GM21737 (cell line): ENCODE data around the gene FUS.

Experiments used
- ATAC-seq: cut with Tn5 transposase; IDR thresholded peaks from one replicate; pipeline ENCODE4 v1.9.1; 2021; ENCODE audit warnings: mild to moderate bottlenecking, moderate library complexity; ENCODE audit not compliant: unreplicated experiment

FUS gene

GRCh38 chr16:31225193-31225592, 45.3 kb downstream of the FUS start:
- ATAC-seq, result no peak

DNA sequence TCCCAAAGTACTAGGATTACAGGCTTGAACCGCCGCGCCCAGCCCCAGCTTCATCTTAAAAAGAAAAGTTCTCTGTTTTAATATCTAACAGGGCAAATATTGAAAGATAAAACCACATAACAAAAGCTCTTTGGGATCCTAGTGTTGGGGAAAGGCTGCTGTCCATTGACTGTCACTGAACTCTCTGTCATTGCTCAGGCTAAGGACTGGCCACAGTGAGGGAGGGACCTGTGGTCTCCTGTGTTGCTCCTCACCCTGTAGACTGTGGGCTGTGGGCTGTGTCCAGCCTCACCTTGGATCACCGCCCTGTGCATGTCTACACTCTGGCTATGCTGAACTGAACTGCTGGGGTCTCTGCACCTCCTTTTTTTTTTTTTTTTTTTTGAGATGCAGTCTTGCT, 48.3 kb downstream of the FUS start:
- no peak for ATAC-seq

DNA sequence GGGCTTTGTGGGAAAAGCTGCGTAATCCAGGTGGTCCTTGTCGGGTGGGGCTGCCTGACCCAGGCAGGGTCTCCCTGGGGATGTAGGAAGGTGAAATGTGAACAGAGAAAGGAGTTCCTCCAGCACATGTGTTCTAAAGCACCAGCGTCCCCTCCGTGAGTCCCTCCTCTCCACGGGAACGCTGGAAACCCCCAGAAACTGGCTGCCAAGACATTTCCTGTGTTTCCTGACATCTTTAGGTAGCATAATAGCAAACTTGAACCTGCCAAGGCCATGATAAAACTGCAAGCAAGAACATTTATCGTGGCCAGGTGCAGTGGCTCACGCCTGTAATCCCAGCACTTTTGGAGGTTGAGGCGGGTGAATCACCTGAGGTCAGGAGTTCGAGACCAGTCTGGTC, 49.6 kb downstream of the FUS start:
- no peak for ATAC-seq

DNA sequence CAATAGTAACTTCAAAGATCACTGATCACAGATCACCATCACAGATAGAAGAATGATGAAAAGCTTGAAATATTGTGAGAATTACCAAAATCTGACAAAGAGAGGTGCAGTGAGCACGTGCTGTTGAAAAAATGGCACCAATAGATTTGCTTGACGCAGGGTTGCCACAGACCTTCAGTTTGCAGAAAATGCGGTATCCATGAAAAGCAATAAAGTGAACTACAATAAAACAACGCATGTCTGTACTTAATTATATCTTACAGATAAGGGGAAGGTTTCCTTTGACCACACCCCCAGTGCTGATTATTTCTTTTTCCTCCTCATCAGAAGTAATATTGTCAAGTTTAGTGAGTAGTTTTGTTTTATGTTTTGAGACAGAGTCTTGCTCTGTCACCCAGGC, 58.1 kb downstream of the FUS start:
- ATAC-seq, result no peak
